GM20000 (cell line): ENCODE data around the gene ARSG.

Experiments used
- DNase-seq: peaks from one replicate; pipeline ENCODE4 v3.0.0; 2012; ENCODE audit warnings: low spot score
- TF ChIP-seq, protein P1 (sequence below): IDR thresholded peaks from 2 replicates; pipeline ENCODE4 v1.5.1; 2012; ENCODE audit warnings: mild to moderate bottlenecking, control low read depth; ENCODE audit errors: extremely low read depth, missing control alignments

ARSG gene

GRCh38 chr17:68322630-68323029 lies 31.3 kb downstream of the ARSG start:
- TF ChIP-seq, protein P1, sequence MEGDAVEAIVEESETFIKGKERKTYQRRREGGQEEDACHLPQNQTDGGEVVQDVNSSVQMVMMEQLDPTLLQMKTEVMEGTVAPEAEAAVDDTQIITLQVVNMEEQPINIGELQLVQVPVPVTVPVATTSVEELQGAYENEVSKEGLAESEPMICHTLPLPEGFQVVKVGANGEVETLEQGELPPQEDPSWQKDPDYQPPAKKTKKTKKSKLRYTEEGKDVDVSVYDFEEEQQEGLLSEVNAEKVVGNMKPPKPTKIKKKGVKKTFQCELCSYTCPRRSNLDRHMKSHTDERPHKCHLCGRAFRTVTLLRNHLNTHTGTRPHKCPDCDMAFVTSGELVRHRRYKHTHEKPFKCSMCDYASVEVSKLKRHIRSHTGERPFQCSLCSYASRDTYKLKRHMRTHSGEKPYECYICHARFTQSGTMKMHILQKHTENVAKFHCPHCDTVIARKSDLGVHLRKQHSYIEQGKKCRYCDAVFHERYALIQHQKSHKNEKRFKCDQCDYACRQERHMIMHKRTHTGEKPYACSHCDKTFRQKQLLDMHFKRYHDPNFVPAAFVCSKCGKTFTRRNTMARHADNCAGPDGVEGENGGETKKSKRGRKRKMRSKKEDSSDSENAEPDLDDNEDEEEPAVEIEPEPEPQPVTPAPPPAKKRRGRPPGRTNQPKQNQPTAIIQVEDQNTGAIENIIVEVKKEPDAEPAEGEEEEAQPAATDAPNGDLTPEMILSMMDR: no peak
- DNase-seq: no peak

GRCh38 chr17:68324114-68324513 lies 32.8 kb downstream of the ARSG start:
- DNase-seq: no peak

DNA sequence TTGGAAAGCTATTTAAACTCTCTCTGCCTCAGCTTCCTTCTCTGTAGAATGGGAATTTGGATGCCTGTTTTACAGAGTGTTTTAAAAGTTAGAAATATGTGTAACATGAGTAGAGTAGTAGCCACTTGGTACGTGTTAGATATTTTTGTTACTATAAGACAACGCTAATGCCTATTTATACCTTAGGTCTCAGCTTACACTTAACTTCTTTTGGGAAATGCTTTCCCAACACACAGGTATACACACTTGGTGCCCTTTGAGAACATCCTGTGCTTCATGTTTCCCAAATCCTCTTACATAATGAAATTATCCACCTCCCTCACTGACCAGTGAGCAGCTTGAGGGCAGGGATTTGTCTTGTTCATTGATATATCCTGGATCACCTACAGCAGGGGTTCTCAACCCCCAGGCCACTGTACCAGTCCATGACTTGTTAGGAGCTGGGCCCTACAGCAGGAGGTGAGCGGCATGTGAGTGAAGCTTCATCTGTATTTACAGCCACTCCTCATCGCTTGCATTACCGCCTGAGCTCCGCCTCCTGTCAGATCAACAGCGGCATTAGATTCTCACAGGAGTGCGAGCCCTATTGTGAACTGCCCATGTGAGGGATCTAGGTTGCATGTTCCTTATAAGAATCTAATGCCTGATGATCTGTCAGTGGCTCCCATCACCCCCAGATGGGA lies 33.5 kb downstream of the ARSG start:
- TF ChIP-seq, protein P1: no peak
- DNase-seq: no peak

More at GRCh38 chr17:68324114-68324513, 32.8 kb downstream of the ARSG start:
- TF ChIP-seq, protein P1: no peak

DNA sequence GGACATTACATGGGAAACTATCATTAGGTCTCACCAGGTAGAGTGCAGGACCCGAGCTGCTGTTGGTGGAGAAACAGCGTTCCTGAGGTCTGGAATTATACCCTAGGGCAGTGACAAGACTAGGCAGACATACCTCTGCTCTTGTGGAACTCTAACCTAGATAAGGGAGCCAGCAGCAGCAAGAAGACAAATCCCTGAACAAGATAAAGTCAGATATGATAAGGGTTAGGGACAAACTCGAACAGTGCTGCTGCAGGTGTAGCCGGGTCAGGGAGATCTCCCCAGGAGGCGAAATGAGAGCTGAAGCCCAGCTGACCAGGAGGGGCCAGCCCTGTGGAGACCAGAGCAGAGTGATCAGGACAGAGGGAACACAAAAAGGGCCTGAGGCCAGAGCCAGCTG lies 34.7 kb downstream of the ARSG start:
- no peak for DNase-seq
- TF ChIP-seq, protein P1: no peak

- TF ChIP-seq, protein P1: no peak
- DNase-seq: no peak
These were observed 35.4 kb downstream of the ARSG start for GRCh38 chr17:68326681-68327080.

DNA sequence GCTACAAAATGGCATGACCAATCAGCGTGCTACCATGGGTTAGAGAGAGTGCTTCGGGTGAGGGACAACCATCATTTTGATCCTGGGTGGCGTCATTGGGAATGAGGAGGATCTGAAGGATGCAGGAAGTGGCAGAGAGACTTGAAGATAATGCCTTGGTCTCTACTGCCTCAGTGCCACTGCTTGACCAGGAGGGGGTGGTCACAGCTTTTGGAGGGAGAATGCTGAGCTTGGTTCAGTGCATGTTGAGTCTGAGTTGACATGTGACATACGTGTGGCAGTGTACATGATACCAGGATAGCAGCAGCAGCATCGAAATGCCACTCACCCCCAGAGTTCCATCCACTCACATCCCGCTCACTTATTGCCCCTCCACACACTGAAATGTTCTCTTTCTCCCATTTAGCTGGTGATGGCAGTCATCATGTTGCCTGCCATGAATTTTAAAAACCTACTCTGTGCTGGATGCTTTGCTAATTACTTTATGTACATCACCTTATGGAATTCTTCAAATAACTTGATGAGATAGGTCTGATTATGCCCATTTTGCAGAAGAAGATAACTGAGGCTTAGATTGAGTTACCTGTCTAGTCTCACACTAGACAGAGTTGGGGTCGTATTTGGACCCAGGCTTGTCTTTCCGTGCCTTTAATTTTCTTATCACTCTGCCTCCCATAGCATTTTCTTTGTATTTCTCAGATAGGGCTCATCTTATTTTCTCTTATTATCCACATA lies 36.7 kb downstream of the ARSG start:
- TF ChIP-seq, protein P1: no peak
- DNase-seq: no peak

DNA sequence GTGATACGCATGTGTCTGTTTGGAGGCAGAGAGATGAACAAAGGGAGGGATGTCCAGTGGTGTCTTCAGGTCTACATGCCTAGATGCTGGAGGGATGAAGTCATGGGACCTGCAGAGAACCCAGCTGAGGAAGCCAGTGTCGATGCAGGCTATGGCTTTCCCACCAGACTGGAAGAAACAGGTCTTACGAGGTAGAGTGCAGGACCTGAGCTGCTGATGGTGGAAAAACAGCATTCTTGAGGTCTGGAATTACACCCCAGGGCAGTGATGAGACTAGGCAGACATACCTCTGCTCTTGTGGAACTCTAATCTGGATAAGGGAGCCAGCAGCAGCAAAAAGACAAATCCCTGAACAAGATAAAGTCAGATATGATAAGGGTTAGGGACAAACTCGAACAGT lies 37.4 kb downstream of the ARSG start:
- DNase-seq: no peak
- TF ChIP-seq, protein P1: no peak
